Stomach (tissue), 9 donors: ENCODE measurements around the gene REPIN1. TPM values are rescaled to one million over a fixed set of nuclear protein-coding genes. Genes with fewer than 3 reads are reported as not detected.
A peak's percentile ranks its signal among the peaks of the same experiment; 100 is the strongest.

Experiments
- DNase-seq, 2 donors: peaks; one replicate each; pipeline versions ENCODE4 v3.0.0 to v3.0.0-alpha.2; 2013 to 2019
- H3K27ac ChIP-seq, 5 donors: fragments of 200-600 bp in 4 of 5; sonication (generic) in 4 of 5; one replicate each; pipeline ENCODE4 v1.5.1; 2013 to 2019; ENCODE audit warnings: mild to moderate bottlenecking in 1 of 5, moderate library complexity in 1 of 5
- H3K27me3 ChIP-seq, 3 donors: fragments of 200-600 bp; sonication (generic); one replicate each; pipeline ENCODE4 v1.5.1; 2017 to 2019; ENCODE audit warnings: mixed run types in 1 of 3
- H3K36me3 ChIP-seq, 4 donors: fragments of 200-600 bp; sonication (generic); 1 replicate in 3 of 4; 2 replicates in 1 of 4; pipeline ENCODE4 v1.5.1; 2016 to 2019
- H3K4me1 ChIP-seq, 4 donors: fragments of 200-600 bp; sonication (generic); one replicate each; pipeline ENCODE4 v1.5.1; 2016 to 2019
- H3K4me3 ChIP-seq, 4 donors: fragments of 200-600 bp; sonication (generic) in 3 of 4; one replicate each; pipeline ENCODE4 v1.5.1; 2016 to 2019; ENCODE audit warnings: mild to moderate bottlenecking in 1 of 4
- H3K9me3 ChIP-seq, 4 donors: fragments of 200-600 bp; sonication (generic); one replicate each; pipeline ENCODE4 v1.5.1; 2016 to 2019
- EP300 ChIP-seq: sonication (generic); formaldehyde crosslinking; IDR thresholded peaks from one replicate; pipeline ENCODE4 v1.6.1; 2017; ENCODE audit warnings: antibody characterized with exemption
- POLR2A ChIP-seq, 4 donors: fragments of 450-650 bp; IDR thresholded peaks; one replicate each; pipeline ENCODE4 v1.6.1; 2016; ENCODE audit warnings: antibody characterized with exemption in 4 of 4, control low read depth in 2 of 4, mild to moderate bottlenecking in 1 of 4, moderate library complexity in 1 of 4
- POLR2AphosphoS5 ChIP-seq, 3 donors: sonication (generic); formaldehyde crosslinking; IDR thresholded peaks; one replicate each; pipeline ENCODE4 v1.6.1; 2016; ENCODE audit warnings: antibody characterized with exemption in 3 of 3
- WGBS, 5 donors: extraction: QIAGEN DNeasy Blood & Tissue Kit in 3 of 5; methylation state at CpG; one replicate each; pipeline versions ENCODE4 v1.1.5 to v1.1.7; 2013 to 2018; 5-methylcytosine and 5-hydroxymethylcytosine counted together
- intact Hi-C: fragments of 100-400 bp; cut with DNase I; formaldehyde crosslinking; loops from one replicate; pipeline ENCODE4 v1.15.1; 2023; ENCODE audit warnings: low total_unique reads
- polyA plus RNA-seq, 3 donors: library from polyadenylated mRNA; stranded (reverse); fragments of 200-250 nt; gene quantifications; one replicate each; pipeline ENCODE4 v1.2.3, GENCODE V29; 2013
- total RNA-seq, 5 donors: library from RNA; depleted of rRNA; stranded (reverse); fragments of >200 nt; gene quantifications; one replicate each; pipeline versions ENCODE4 v1.1.0 to v1.2.3, GENCODE V29; 2014 to 2016
- TF ChIP-seq, protein P1 (sequence below), 7 experiments: fragments of 450-650 bp in 4 of 7; fragments of 200-600 bp in 3 of 7; sonication (generic) in 3 of 7; IDR thresholded peaks; one replicate each; pipeline ENCODE4 v1.5.1; 2016 to 2019; ENCODE audit warnings: antibody characterized with exemption in 7 of 7, control low read depth in 2 of 7, mild to moderate bottlenecking in 1 of 7
- donor health status: healthy with polysubstance abuse.
- donor health status: Bipolar disorder and iron deficiency.
- donor health status: healthy.

Gene REPIN1
- total and polyA plus RNA-seq, 8 donors, result 35.9 to 298 (median 49.3) TPM

DNA sequence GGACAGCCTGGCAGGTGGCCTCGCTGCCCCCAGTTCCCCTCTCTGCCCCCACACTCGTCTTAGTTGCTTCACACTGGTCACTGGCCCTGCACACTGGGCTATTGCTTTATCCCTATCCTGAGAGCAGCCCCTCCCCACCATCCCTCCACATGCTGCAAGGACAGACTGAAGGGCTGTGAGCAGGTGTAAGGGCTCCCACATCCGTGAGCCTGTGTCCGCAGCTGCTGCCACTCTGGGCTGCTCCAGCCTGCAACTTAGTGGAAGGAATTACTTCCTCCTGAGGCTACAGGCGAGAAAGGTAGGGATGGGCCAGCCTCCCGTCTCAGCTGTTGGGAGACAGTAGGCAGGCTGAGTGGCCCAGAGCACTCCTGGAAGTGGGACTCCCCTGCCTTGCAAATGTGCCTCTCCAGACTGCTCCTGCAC, 31.0 kb upstream of the REPIN1 start:
- TF ChIP-seq EP300, result no peak
- no peak for TF ChIP-seq POLR2A (IDR thresholded peaks at IDR 0.05)
- TF ChIP-seq, protein P1, sequence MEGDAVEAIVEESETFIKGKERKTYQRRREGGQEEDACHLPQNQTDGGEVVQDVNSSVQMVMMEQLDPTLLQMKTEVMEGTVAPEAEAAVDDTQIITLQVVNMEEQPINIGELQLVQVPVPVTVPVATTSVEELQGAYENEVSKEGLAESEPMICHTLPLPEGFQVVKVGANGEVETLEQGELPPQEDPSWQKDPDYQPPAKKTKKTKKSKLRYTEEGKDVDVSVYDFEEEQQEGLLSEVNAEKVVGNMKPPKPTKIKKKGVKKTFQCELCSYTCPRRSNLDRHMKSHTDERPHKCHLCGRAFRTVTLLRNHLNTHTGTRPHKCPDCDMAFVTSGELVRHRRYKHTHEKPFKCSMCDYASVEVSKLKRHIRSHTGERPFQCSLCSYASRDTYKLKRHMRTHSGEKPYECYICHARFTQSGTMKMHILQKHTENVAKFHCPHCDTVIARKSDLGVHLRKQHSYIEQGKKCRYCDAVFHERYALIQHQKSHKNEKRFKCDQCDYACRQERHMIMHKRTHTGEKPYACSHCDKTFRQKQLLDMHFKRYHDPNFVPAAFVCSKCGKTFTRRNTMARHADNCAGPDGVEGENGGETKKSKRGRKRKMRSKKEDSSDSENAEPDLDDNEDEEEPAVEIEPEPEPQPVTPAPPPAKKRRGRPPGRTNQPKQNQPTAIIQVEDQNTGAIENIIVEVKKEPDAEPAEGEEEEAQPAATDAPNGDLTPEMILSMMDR (IDR thresholded peaks at IDR 0.05), result no peak
- TF ChIP-seq POLR2AphosphoS5 (IDR thresholded peaks at IDR 0.05), result no peak
- H3K4me3 ChIP-seq, result no peak overlapping the region
- peaks cover 0 to 27% (median 17%) of the 10 kb centered on the region in 4 donors for H3K36me3 ChIP-seq
- H3K9me3 ChIP-seq, result no peaks in the 10 kb centered on the region
- H3K27ac ChIP-seq, result peak overlapping the region in 3 of 5 donors; percentile 3 to 61 (median 29)
- H3K4me1 ChIP-seq, result peaks cover 36 to 85% (median 70%) of the 10 kb centered on the region in 4 donors
- H3K27me3 ChIP-seq, result peaks cover 0 to 24% (median 13%) of the 10 kb centered on the region in 3 donors
- intact Hi-C loops, result no loop called here
- no peak for DNase-seq
- 77 to 100% (median 87%) methylated on average over 4 to 6 of the region's 6 CpGs for WGBS, 5 donors

GRCh38 chr7:150338166-150338829, 30.3 kb upstream of the REPIN1 start:
- Histone ChIP-seq H3K4me3 (no peak overlapping the region), H3K4me1 (peaks cover 36 to 85% (median 70%) of the 10 kb centered on the region in 4 donors), H3K9me3 (no peaks in the 10 kb centered on the region), H3K27me3 (peaks cover 0 to 24% (median 13%) of the 10 kb centered on the region in 3 donors), H3K27ac (peak overlapping the region in 2 of 5 donors; percentile 17 to 61), H3K36me3 (peaks cover 0 to 22% (median 17%) of the 10 kb centered on the region in 4 donors)
- intact Hi-C loops, result no loop called here
- TF ChIP-seq, protein P1 (IDR thresholded peaks at IDR 0.05), result no peak
- TF ChIP-seq EP300 (no peak), POLR2AphosphoS5 (IDR thresholded peaks at IDR 0.05) (no peak), POLR2A (IDR thresholded peaks at IDR 0.05) (no peak)
- WGBS, 5 donors, result 78 to 89% (median 87%) methylated on average over 8 to 11 of the region's 11 CpGs
- DNase-seq, result no peak

DNA sequence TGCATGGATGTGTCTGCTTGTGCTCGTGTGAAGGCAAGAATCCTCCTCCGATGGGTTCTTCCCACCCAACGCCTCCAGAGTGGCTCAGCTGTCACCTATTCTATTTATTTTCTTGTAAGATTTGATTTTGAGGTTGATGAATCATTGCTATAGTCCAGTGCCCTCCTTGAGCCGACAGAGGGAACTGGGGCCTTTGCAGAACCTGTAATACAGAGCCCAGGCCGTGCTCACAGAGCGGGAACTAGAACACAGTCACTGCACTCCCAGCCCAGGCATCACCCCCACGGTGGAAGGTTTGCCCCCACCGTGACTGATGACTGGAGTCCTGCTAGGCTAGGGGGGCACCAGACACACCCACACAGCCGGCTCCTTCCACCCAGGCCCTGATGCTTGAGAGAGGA, 29.2 kb upstream of the REPIN1 start:
- peak overlapping the region in 3 of 5 donors; percentile 24 to 88 (median 86) for H3K27ac ChIP-seq
- TF ChIP-seq, protein P1 (IDR thresholded peaks at IDR 0.05), result no peak
- no peak for TF ChIP-seq POLR2A (IDR thresholded peaks at IDR 0.05)
- no peak for TF ChIP-seq EP300
- no peak for TF ChIP-seq POLR2AphosphoS5 (IDR thresholded peaks at IDR 0.05)

GRCh38 chr7:150340024-150340749, 28.4 kb upstream of the REPIN1 start:
- H3K4me1 ChIP-seq, result peaks cover 32 to 73% (median 58%) of the 10 kb centered on the region in 4 donors
- H3K27ac ChIP-seq, result peak overlapping the region; percentile 50 to 88 (median 86)
- WGBS, 5 donors, result 15 to 33% (median 17%) methylated on average over 18 to 39 of the region's 39 CpGs
- DNase-seq, result peak; percentile 55 to 87
- peaks cover 0 to 17% (median 14%) of the 10 kb centered on the region in 4 donors for H3K36me3 ChIP-seq
- peaks cover 0 to 24% (median 13%) of the 10 kb centered on the region in 3 donors for H3K27me3 ChIP-seq
- TF ChIP-seq EP300 (no peak), POLR2AphosphoS5 (IDR thresholded peaks at IDR 0.05) (peak in 2 of 3 donors; percentile 4 to 11)
- TF ChIP-seq, protein P1 (IDR thresholded peaks at IDR 0.05), result no peak
- H3K9me3 ChIP-seq, result peaks cover 0 to 7% (median 0%) of the 10 kb centered on the region in 4 donors
- intact Hi-C loops, result no loop called here
- peak overlapping the region; percentile 57 to 60 (median 58) for H3K4me3 ChIP-seq

More for the DNA sequence above, 29.2 kb upstream of the REPIN1 start:
- peaks cover 36 to 81% (median 65%) of the 10 kb centered on the region in 4 donors for H3K4me1 ChIP-seq
- peaks cover 0 to 7% (median 0%) of the 10 kb centered on the region in 4 donors for H3K9me3 ChIP-seq
- H3K36me3 ChIP-seq, result peaks cover 0 to 17% (median 14%) of the 10 kb centered on the region in 4 donors
- 54 to 69% (median 61%) methylated on average over 8 to 9 of the region's 9 CpGs for whole genome bisulfite sequencing, 5 donors
- peak overlapping the region; percentile 57 to 60 (median 58) for H3K4me3 ChIP-seq
- intact Hi-C loops, result no loop called here
- peaks cover 0 to 24% (median 13%) of the 10 kb centered on the region in 3 donors for H3K27me3 ChIP-seq
- DNase-seq, result no peak
